Neural cell (in vitro differentiated cells): ENCODE results near the gene ADGRF3. TPM values are rescaled to one million over a fixed set of nuclear protein-coding genes. Genes with fewer than 3 reads are reported as not detected.

ENCODE experiments used
- H2AFZ ChIP-seq: fragments of 200-600, 300-800 bp; sonication (generic), shearing (Covaris generic); 2 replicates; pipeline ENCODE4 v1.6.0; 2014; ENCODE audit warnings: low read depth, mild to moderate bottlenecking, antibody characterized with exemption, low read length, moderate library complexity
- H3F3A ChIP-seq: fragments of 200-600 bp; shearing (Covaris generic); 2 replicates; pipeline ENCODE4 v1.6.1; 2016; ENCODE audit warnings: mild to moderate bottlenecking, moderate library complexity, mixed read lengths, antibody characterized with exemption, low read length; ENCODE audit not compliant: insufficient read depth, poor library complexity, severe bottlenecking
- H3K27ac ChIP-seq: fragments of 200-600, 300-800 bp; sonication (generic), shearing (Covaris generic); 2 replicates; pipeline ENCODE4 v1.5.1; 2014; ENCODE audit warnings: mild to moderate bottlenecking, low read length, moderate library complexity
- H3K27me3 ChIP-seq: fragments of 300-800, 200-600 bp; sonication (generic), shearing (Covaris generic); 2 replicates; pipeline ENCODE4 v1.6.0; 2014; ENCODE audit warnings: mild to moderate bottlenecking, low read depth, low read length, moderate library complexity; ENCODE audit not compliant: insufficient read depth
- H3K36me3 ChIP-seq: fragments of 300-800, 200-600 bp; sonication (generic), shearing (Covaris generic); 2 replicates; pipeline ENCODE4 v1.5.1; 2014; ENCODE audit warnings: mild to moderate bottlenecking, antibody characterized with exemption, low read length, moderate library complexity; ENCODE audit not compliant: insufficient read depth
- H3K4me2 ChIP-seq: fragments of 300-800, 200-600 bp; sonication (generic), shearing (Covaris generic); 2 replicates; pipeline ENCODE4 v1.6.0; 2014; ENCODE audit warnings: mild to moderate bottlenecking, low read length
- H3K4me3 ChIP-seq: fragments of 300-800, 200-600 bp; sonication (generic), shearing (Covaris generic); 2 replicates; pipeline ENCODE4 v1.5.1; 2014; ENCODE audit warnings: mild to moderate bottlenecking, low read length, moderate library complexity
- H3K79me2 ChIP-seq: fragments of 200-600 bp; shearing (Covaris generic); replicated peaks from 2 replicates; pipeline ENCODE4 v1.6.0; 2014; ENCODE audit warnings: mild to moderate bottlenecking, low read length, moderate library complexity; ENCODE audit not compliant: insufficient read depth
- H3K9ac ChIP-seq: fragments of 300-800, 200-600 bp; sonication (generic), shearing (Covaris generic); 2 replicates; pipeline ENCODE4 v1.6.1; 2016; ENCODE audit warnings: mild to moderate bottlenecking, low read length, mixed read lengths
- H3K9me2 ChIP-seq: fragments of 200-600 bp; shearing (Covaris generic); 2 replicates; pipeline ENCODE4 v1.6.1; 2016; ENCODE audit warnings: mild to moderate bottlenecking, low read length, mixed read lengths; ENCODE audit not compliant: insufficient read depth
- H3K9me3 ChIP-seq: fragments of 200-600, 300-800 bp; sonication (generic), shearing (Covaris generic); 2 replicates; pipeline ENCODE4 v1.6.1; 2016; ENCODE audit warnings: mild to moderate bottlenecking, mixed run types, low read length, moderate library complexity, mixed read lengths
- H4K20me1 ChIP-seq: fragments of 200-600 bp; shearing (Covaris generic); 2 replicates; pipeline ENCODE4 v1.6.1; 2016; ENCODE audit warnings: mild to moderate bottlenecking, mixed run types; ENCODE audit not compliant: insufficient read depth
- CTCF ChIP-seq: fragments of 450-650 bp; IDR thresholded peaks from 2 replicates; pipeline ENCODE4 v1.5.1; 2014; ENCODE audit warnings: antibody characterized with exemption, mild to moderate bottlenecking, moderate library complexity; ENCODE audit not compliant: poor library complexity, severe bottlenecking
- EP300 ChIP-seq: fragments of 450-650 bp; conservative IDR thresholded peaks from 2 replicates; pipeline ENCODE4 v1.6.1; 2014; ENCODE audit warnings: antibody characterized with exemption, mild to moderate bottlenecking, moderate library complexity; ENCODE audit not compliant: poor library complexity, severe bottlenecking
- EZH2 ChIP-seq: fragments of 200-600, 300-800 bp; shearing (Covaris generic), sonication (generic); IDR thresholded peaks from 2 replicates; pipeline ENCODE4 v1.6.1; 2014; ENCODE audit warnings: antibody characterized with exemption, low read length, borderline replicate concordance, mild to moderate bottlenecking; ENCODE audit not compliant: insufficient read depth, poor library complexity, severe bottlenecking
- MXI1 ChIP-seq: fragments of 450-650 bp; conservative IDR thresholded peaks from 2 replicates; pipeline ENCODE4 v1.6.1; 2014; ENCODE audit warnings: antibody characterized with exemption, mild to moderate bottlenecking; ENCODE audit not compliant: poor library complexity, severe bottlenecking
- POLR2AphosphoS5 ChIP-seq: IDR thresholded peaks from 2 replicates; pipeline ENCODE4 v1.6.1; 2012
- RAD21 ChIP-seq: fragments of 450-650 bp; conservative IDR thresholded peaks from 2 replicates; pipeline ENCODE4 v1.6.1; 2014; ENCODE audit warnings: antibody characterized with exemption, mild to moderate bottlenecking, moderate library complexity
- REST ChIP-seq: IDR thresholded peaks from 2 replicates; pipeline ENCODE4 v1.6.1; 2012; ENCODE audit warnings: borderline replicate concordance
- SMC3 ChIP-seq: fragments of 450-650 bp; conservative IDR thresholded peaks from 2 replicates; pipeline ENCODE4 v1.6.1; 2014; ENCODE audit warnings: antibody characterized with exemption, mild to moderate bottlenecking, moderate library complexity; ENCODE audit not compliant: poor library complexity
- TAF1 ChIP-seq: IDR thresholded peaks from 2 replicates; pipeline ENCODE4 v1.6.1; 2012; ENCODE audit warnings: low read depth
- polyA plus RNA-seq: library from polyadenylated mRNA; depleted of rRNA; stranded (reverse); fragments of >200 nt; gene quantifications from 2 replicates; pipeline ENCODE4 v1.2.3, GENCODE V29; 2014

ADGRF3 gene
- polyA plus RNA-seq, 1 donor from 2014 or later, result 0.42 TPM

- H2AFZ ChIP-seq, result no peak overlapping the region
- H3K36me3 ChIP-seq, result no peaks in the 10 kb centered on the region
- no peaks in the 10 kb centered on the region for H3K9me3 ChIP-seq
- H3F3A ChIP-seq, result no peaks in the 10 kb centered on the region
- H3K9me2 ChIP-seq, result no peaks in the 10 kb centered on the region
- H3K27me3 ChIP-seq, result no peaks in the 10 kb centered on the region
- H4K20me1 ChIP-seq, result no peaks in the 10 kb centered on the region
- H3K4me3 ChIP-seq, result no peak overlapping the region
- no peak overlapping the region for H3K9ac ChIP-seq
- H3K27ac ChIP-seq, result no peak overlapping the region
- no peak overlapping the region for H3K4me2 ChIP-seq
- TF ChIP-seq MXI1 (no peak), POLR2AphosphoS5 (no peak), RAD21 (no peak), CTCF (no peak), TAF1 (no peak), EP300 (no peak), SMC3 (no peak)
- H3K79me2 ChIP-seq, result no peaks in the 10 kb centered on the region
Observed at GRCh38 chr2:26295511-26295910, 51.1 kb downstream of the ADGRF3 start.

GRCh38 chr2:26292646-26293045, 53.9 kb downstream of the ADGRF3 start:
- Histone ChIP-seq H3K9me3 (no peaks in the 10 kb centered on the region), H3K36me3 (peaks cover 2% of the 10 kb centered on the region), H3K9me2 (no peaks in the 10 kb centered on the region), H3K27ac (no peak overlapping the region), H3K9ac (no peak overlapping the region), H4K20me1 (no peaks in the 10 kb centered on the region), H3K27me3 (no peaks in the 10 kb centered on the region), H2AFZ (no peak overlapping the region), H3K4me2 (no peak overlapping the region), H3K79me2 (no peaks in the 10 kb centered on the region), H3K4me3 (no peak overlapping the region), H3F3A (no peaks in the 10 kb centered on the region)
- no peak for TF ChIP-seq CTCF
- no peak for TF ChIP-seq MXI1
- no peak for TF ChIP-seq EZH2

GRCh38 chr2:26290001-26290400, 56.6 kb downstream of the ADGRF3 start:
- Histone ChIP-seq H3K4me2 (no peak overlapping the region), H4K20me1 (no peaks in the 10 kb centered on the region), H3F3A (no peaks in the 10 kb centered on the region), H3K9me3 (no peaks in the 10 kb centered on the region), H3K79me2 (no peaks in the 10 kb centered on the region), H3K9ac (no peak overlapping the region), H3K4me3 (no peak overlapping the region), H3K27me3 (no peaks in the 10 kb centered on the region), H3K27ac (no peak overlapping the region), H3K36me3 (peaks cover 7% of the 10 kb centered on the region), H2AFZ (no peak overlapping the region), H3K9me2 (no peaks in the 10 kb centered on the region)
- TF ChIP-seq EP300 (no peak), MXI1 (no peak), EZH2 (no peak), CTCF (no peak), REST (no peak), TAF1 (no peak), SMC3 (no peak), POLR2AphosphoS5 (no peak), RAD21 (no peak)
